ES-I3 (cell line): Measurements from ENCODE around the gene CACNA1C.

Experiments
- H3K36me3 ChIP-seq: 2 replicates; pipeline ENCODE4 v1.6.1; 2013; ENCODE audit warnings: mild to moderate bottlenecking, low read length, control low read depth, moderate library complexity; ENCODE audit not compliant: insufficient read depth
- H3K4me1 ChIP-seq: 2 replicates; pipeline ENCODE4 v1.6.1; 2013; ENCODE audit warnings: mild to moderate bottlenecking, control low read depth, low read length; ENCODE audit not compliant: insufficient read depth
- H3K9ac ChIP-seq: 2 replicates; pipeline ENCODE4 v1.6.1; 2013; ENCODE audit warnings: low read depth, mild to moderate bottlenecking, low read length, moderate library complexity
- H3K9me3 ChIP-seq: 2 replicates; pipeline ENCODE4 v1.6.1; 2013; ENCODE audit warnings: mild to moderate bottlenecking, low read length, moderate library complexity; ENCODE audit not compliant: control insufficient read depth, insufficient read depth

The CACNA1C gene

DNA sequence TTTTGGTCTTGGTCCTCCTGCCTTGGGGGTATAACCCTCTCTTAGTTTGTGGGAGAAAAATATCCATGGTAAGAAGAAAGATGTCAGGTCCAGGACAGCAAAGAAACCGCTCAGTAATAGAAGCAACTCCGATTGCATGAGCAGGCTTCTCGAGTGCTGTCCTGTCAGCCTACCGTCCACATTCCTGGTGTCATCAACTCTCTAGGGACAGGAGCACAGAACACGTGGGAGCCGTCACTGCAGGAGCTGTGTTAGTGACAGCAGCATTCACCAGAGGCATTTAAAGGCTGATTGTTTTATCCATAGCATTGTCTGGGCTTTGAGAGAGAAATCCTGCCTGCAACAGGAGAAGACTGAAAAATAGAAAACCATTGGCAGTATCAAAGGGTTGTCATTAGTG is 244.2 kb downstream of the CACNA1C start:
- no peaks in the 10 kb centered on the region for H3K9me3 ChIP-seq
- H3K4me1 ChIP-seq = peaks cover 21% of the 10 kb centered on the region
- no peaks in the 10 kb centered on the region for H3K36me3 ChIP-seq
- no peak overlapping the region for H3K9ac ChIP-seq

DNA sequence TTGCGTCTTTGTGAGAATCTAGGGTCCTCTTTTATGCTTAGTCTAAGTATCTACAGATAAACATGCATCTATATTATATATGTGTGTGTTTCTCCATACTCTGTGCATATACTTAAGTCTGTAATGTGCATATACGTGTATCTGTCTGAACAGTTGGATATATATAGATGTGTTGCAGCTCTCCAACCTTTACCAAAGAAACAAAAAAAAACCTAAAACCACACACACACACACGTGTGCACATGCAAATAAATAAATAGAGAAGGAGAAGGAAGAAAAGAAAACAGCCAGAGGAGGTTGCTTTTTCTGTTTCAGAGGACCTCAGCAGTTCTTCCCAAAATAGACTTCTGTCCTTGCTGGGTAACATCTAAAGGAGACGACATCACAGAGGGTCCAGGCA is 244.9 kb downstream of the CACNA1C start:
- peaks cover 21% of the 10 kb centered on the region for H3K4me1 ChIP-seq
- H3K9me3 ChIP-seq = no peaks in the 10 kb centered on the region
- no peak overlapping the region for H3K9ac ChIP-seq
- no peaks in the 10 kb centered on the region for H3K36me3 ChIP-seq

DNA sequence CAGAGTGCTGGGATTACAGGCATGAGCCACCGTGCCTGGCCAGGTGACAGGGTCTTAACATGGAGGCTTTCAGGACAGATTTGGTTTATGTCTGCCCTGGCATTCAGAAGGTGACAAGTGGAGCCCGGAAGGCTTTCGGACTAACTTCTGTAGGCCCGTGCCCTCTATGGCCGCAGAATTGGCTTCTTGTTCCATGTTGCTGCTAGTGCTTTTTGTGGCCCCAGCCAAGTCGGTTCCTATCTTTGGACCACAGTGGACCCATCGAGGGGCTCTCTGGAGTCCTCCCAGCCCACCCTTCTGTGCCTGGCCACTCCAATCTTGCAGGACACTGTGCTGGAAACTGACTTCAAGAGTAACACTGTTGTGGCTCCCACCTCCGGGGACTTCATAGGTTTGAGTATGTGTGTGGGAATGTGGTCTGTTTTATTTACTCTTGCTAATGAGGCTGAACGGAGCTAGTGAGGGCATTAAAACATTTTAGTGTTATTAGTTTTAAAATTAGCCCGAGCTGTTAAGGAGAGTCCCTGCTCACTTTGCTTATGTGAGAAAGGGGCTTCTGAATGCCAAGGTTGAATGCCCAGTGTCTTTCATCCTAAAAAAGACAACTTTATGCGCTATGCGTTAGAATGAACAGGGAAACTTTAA is 245.9 kb downstream of the CACNA1C start:
- Histone ChIP-seq H3K9ac (no peak overlapping the region), H3K36me3 (no peaks in the 10 kb centered on the region), H3K4me1 (peaks cover 21% of the 10 kb centered on the region)

DNA sequence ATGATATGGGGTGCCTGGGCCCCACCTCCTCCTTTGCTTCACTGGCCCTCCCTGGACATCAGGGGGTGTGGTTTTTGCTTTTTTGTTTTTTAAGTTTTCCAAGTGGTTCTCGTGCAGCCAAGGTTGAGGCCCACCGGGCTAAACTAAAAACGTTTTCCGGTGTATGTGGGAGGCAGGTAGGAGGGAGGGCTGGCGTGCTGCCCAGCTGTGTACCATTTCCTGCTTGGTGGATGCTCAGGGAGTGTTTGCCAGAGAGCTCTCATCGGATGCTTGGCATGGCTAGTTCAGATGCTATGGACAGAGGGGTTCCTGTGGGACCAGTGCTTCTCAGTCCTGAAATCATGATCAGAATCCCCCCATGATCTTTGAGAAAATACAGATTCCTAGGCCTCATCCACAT is 246.4 kb downstream of the CACNA1C start:
- Histone ChIP-seq H3K9ac (no peak overlapping the region), H3K9me3 (no peaks in the 10 kb centered on the region), H3K36me3 (no peaks in the 10 kb centered on the region), H3K4me1 (peaks cover 21% of the 10 kb centered on the region)

More for the DNA sequence above, 245.9 kb downstream of the CACNA1C start:
- no peaks in the 10 kb centered on the region for H3K9me3 ChIP-seq

DNA sequence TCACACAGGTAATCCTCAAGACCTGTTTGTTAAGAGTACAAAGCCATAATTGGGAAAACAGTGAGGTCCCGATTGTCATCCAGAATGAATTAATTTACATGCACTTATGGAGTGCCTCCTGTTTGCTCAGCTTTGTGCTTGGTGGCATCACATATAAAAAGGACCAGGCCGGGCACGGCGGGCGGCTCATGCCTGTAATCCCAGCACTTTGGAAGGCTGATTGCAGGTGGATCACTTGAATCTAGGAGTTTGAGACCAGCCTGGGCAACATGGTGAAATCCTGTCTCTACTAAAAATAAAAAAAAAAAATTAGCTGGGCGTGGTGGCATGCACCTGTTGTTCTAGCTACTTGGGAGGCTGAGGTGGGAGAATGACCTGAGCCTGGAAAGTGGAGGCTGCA is 247.4 kb downstream of the CACNA1C start:
- Histone ChIP-seq H3K9ac (no peak overlapping the region), H3K9me3 (no peaks in the 10 kb centered on the region), H3K36me3 (no peaks in the 10 kb centered on the region), H3K4me1 (peaks cover 17% of the 10 kb centered on the region)

DNA sequence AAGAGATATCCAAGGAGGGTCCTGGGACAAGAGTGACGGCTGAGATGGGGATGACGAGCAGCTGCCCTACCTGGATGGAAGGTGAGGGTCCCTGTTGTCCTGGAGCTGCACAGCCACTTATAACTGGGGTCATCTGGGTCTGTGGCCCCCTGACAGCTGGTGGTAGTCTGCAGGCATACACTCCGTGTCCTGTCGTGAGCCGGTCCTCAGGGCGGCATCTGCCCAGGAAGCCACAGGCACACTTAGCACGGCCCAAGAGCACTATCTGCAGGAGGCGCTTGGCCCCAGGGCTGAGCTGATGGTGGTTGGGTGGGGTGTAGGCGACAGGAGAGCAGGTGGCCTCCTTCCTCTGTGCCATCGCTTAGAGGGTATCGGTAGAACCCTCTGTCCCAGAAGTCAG is 248.1 kb downstream of the CACNA1C start:
- H3K9me3 ChIP-seq = no peaks in the 10 kb centered on the region
- H3K36me3 ChIP-seq = no peaks in the 10 kb centered on the region
- H3K4me1 ChIP-seq = peaks cover 10% of the 10 kb centered on the region
- no peak overlapping the region for H3K9ac ChIP-seq

DNA sequence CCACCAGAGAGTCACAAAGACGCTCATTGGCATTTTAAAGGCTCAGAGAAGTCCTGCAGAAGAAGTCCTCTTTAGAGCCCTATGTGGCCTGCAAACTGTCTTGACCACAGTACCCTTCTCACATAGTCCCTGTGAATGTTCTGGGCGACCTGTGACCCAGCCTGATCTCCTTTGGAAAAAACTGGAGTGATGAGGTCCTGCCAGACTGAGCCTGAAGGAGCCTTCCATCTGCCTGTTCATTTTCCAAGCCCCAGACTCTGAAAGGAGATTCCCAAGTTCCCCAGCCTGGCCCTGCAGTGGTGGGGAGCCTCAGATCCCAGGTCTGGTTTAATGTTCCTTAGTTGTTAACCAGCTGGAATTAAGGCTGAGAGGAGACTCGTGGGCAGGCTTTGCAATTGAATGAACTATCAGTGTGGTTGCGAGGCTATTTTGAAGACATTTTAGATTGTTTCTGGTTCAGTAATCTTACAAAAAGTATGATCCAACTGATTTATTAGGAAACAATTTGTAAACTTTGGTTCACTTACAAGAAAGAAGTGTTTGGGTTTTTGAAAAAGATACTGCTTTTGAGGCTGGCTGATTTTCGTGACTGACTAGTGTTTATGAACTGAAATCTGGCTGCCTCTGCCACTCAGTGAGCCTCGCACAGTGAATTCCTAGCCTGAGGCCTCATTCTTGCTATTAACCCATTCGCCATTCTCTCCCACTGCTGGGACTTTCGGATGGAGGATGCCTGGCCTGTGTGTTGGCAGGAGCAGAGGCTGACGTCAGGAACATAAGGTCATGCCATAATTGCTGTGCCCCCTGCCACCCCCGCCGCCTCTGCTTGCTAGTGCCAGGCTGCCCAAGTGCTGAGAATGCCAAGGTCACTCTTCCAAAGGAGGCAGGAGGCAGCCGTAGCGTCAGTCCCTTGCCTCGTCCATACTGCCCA is 249.0 kb downstream of the CACNA1C start:
- no peak overlapping the region for H3K9ac ChIP-seq
- H3K9me3 ChIP-seq = no peaks in the 10 kb centered on the region
- H3K4me1 ChIP-seq = peaks cover 16% of the 10 kb centered on the region
- no peaks in the 10 kb centered on the region for H3K36me3 ChIP-seq

DNA sequence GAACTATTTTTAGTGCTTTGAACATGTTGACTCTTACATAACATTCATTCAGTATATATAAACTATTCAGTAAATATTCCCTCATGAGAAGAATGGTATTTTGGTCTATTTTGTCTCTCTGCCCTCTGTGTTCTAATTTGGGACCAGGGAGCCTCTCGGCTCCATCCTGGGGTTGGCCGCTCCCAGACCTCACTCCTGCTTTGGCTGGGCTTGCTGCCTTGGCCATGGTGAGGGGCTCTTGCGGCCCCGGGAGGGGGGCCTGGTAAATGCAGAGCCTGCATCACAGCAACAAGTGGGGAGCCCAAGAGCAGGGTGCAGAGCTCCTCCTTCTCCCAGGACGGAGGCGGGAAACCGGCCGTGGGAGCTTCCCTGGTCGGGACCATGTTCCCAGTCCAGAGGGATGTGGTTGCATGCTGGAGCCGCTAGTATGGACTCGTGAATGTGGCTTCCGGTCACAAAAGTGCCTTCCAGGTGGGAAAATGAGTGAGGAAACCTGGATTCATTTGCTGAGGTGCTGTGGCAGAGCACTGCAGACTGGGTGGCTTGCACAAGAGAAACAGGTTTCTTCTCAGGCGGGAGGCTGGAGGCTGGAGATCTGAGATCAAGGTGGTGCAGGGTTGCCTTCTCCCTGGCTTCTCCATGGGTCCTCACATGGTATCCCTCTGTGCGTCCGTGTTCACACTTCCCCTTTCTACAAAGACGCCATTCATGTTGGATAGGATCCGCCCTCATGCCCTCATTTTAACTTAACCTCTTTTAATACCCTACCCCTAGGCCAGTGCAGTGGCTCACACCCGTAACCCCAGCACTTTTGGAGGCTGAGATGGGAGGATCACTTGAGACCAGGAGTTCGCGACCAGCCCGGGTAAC is 250.2 kb downstream of the CACNA1C start:
- no peaks in the 10 kb centered on the region for H3K9me3 ChIP-seq
- peaks cover 22% of the 10 kb centered on the region for H3K4me1 ChIP-seq
- no peak overlapping the region for H3K9ac ChIP-seq
- no peaks in the 10 kb centered on the region for H3K36me3 ChIP-seq

DNA sequence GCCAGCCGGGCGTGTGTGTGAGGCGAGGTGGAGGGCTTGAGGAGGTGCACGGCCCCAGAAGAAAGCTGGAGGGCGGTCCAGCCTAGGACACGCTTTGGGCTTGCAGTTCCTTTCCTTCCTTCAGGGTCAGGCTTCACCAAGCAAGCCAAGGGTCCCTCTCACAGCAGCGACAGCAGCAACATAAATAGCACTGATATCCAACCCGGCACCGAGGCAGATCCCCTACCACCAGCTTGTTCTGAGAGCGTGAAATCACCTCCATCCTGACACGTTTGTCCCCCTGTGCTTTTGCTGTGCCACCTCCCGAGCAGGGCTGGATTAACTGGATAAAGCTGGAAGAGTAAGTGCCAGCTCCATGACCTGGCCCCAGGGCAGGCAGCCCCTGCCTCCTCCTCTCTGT is 251.4 kb downstream of the CACNA1C start:
- Histone ChIP-seq H3K36me3 (no peaks in the 10 kb centered on the region), H3K9ac (no peak overlapping the region), H3K4me1 (peaks cover 22% of the 10 kb centered on the region), H3K9me3 (no peaks in the 10 kb centered on the region)

DNA sequence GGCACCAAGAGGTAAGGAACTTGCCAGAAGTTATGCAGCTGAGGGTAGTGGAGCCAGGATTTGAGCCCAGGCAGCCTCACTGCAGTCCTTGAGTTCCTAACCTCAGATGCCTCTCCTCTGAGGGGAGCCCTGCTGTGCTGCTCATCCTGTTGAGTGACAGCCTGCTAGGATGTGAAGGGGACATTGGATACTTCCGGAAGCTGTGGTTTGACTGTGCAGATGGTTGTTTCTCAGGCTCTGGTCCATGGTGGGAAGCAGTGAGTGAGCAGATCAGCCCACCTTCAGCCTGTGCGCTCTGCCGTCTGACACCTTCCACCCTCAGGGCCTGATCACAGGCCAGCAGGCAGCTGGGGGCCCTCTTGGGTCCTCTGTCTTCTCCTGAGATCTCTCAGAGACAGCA is 253.2 kb downstream of the CACNA1C start:
- Histone ChIP-seq H3K36me3 (no peaks in the 10 kb centered on the region), H3K9me3 (no peaks in the 10 kb centered on the region), H3K9ac (no peak overlapping the region), H3K4me1 (peaks cover 22% of the 10 kb centered on the region)

DNA sequence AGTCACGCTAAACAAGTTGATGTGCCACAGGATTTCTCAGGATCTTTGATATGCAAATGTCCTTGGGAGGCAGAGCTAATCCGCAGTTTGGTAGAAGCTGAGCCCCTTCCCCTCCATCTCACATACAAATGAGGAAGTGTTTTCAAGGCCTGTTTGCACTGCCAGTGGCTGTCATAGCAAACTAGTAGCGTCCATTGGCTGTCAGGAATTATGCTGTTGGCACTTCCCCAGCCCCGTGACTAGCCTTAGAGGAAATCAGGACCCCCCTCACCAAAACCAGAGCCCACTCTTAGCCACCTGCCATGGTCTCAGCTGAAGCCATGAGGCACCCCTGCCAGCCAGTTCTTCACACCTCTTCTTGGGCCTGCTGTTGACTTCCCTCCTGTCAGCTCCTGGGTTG is 253.9 kb downstream of the CACNA1C start:
- H3K9me3 ChIP-seq = no peaks in the 10 kb centered on the region
- H3K36me3 ChIP-seq = no peaks in the 10 kb centered on the region
- H3K4me1 ChIP-seq = peaks cover 17% of the 10 kb centered on the region
- no peak overlapping the region for H3K9ac ChIP-seq

DNA sequence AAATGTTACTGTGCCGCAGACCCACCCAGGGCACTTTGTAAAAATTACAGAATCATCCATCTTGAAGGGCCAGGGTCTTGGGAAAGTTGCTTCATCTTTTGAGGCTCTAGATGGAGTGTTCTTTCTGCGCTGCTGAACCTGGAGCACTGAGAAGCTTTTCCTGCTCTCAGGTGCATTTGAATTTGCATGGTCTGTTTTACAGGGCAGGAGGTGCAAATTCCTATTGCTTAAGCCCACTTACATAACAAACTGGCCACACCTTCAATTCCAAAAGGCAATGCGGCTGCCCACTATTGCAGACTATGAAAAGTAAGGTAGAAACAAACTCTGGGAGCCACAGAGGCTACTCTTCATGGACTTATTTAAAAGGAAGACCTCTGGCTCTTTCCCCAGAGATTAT is 254.8 kb downstream of the CACNA1C start:
- H3K9ac ChIP-seq = no peak overlapping the region
- H3K36me3 ChIP-seq = no peaks in the 10 kb centered on the region
- peaks cover 15% of the 10 kb centered on the region for H3K4me1 ChIP-seq
- no peaks in the 10 kb centered on the region for H3K9me3 ChIP-seq

DNA sequence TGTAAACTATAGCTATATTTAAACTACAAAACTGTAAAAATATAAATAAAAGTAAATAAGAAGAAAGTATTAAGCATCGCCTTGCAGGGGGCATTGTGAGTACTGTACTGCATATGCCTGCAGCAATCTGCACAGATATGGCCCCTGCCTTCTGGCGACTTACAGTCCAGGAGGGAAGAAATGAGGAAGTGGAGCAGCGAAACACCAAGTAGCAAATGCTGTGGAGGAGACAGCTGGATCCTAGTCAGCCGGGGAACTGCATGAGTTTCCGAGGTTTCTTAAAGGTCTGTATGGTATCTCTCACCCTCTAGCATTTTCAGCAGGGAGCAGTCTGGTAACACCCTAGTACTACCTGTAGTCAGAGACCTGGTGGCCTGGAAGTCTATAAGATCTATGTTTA is 256.9 kb downstream of the CACNA1C start:
- peaks cover 15% of the 10 kb centered on the region for H3K4me1 ChIP-seq
- H3K9ac ChIP-seq = no peak overlapping the region
- H3K9me3 ChIP-seq = no peaks in the 10 kb centered on the region
- no peaks in the 10 kb centered on the region for H3K36me3 ChIP-seq

DNA sequence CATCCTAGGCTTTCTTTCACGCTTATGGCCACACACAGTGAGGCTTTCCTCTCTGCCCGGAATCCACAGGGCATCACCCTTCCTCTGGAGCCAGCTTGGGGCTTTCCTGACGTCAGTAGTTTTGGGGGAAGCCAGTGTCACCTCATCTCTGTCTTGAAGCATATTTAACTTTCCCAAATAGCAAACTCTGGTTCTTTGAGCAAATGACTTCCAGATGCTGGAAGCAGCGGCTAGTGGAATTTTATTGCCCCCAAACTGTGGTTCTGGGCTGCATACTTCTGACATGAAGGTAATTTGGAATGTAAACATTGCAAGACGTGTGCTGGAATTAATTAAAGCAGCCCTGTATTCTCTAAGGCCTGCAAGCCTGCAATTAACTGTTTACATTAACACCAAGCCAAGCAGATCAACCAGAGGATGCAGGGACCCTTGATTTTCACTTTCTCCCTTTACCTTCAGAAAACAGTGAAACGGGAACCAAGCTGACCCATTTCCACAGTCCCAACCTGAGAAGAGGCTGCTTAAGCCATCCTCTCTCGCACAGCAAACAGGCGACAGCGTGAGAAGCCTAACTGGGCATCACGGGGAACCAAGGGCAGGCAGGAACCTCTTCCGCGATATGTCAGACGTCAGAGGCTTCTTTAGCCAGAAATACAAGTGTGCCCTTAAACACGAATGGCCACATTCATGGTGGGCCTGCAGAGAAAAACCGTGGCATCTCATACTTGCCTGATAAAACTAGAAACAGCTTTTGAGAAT is 258.4 kb downstream of the CACNA1C start:
- Histone ChIP-seq H3K9ac (no peak overlapping the region), H3K36me3 (no peaks in the 10 kb centered on the region), H3K4me1 (peaks cover 12% of the 10 kb centered on the region), H3K9me3 (no peaks in the 10 kb centered on the region)
